Epithelial cell of esophagus (primary cell): ENCODE measurements around the gene FOCAD.

Experiments used
- DNase-seq: peaks from one replicate; pipeline ENCODE4 v3.0.0; 2010; ENCODE audit warnings: low read depth
- H3K4me3 ChIP-seq: 2 replicates; pipeline ENCODE4 v1.5.1; 2011; ENCODE audit warnings: mild to moderate bottlenecking, low read length, control low read depth
- TF ChIP-seq, protein P1 (sequence below): IDR thresholded peaks from 2 replicates; pipeline ENCODE4 v1.5.1; 2011; ENCODE audit warnings: low read depth, mild to moderate bottlenecking, low read length, control low read depth, inconsistent platforms; ENCODE audit not compliant: insufficient read depth; ENCODE audit errors: missing control alignments

FOCAD gene

DNA sequence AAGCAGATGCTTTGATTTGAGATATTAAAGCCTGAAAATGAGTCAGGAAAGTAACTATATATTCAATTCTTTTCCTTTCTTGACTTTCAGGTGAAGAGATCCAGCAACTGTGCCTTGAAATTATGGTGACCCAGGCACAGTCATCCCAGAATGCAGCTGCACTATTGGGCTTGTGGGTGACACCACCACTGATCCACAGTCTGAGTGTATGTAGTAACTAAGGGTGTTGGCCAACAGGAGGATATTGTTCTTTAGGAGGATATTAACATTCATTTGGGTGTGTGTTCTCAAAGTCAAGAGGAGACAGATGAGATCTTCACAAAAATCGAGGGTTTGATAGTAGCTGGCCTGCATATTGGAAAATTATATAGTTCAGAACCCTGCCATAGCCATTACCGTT, 294.2 kb downstream of the FOCAD start:
- DNase-seq, result peak; percentile 1
- TF ChIP-seq, protein P1, sequence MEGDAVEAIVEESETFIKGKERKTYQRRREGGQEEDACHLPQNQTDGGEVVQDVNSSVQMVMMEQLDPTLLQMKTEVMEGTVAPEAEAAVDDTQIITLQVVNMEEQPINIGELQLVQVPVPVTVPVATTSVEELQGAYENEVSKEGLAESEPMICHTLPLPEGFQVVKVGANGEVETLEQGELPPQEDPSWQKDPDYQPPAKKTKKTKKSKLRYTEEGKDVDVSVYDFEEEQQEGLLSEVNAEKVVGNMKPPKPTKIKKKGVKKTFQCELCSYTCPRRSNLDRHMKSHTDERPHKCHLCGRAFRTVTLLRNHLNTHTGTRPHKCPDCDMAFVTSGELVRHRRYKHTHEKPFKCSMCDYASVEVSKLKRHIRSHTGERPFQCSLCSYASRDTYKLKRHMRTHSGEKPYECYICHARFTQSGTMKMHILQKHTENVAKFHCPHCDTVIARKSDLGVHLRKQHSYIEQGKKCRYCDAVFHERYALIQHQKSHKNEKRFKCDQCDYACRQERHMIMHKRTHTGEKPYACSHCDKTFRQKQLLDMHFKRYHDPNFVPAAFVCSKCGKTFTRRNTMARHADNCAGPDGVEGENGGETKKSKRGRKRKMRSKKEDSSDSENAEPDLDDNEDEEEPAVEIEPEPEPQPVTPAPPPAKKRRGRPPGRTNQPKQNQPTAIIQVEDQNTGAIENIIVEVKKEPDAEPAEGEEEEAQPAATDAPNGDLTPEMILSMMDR, result no peak

DNA sequence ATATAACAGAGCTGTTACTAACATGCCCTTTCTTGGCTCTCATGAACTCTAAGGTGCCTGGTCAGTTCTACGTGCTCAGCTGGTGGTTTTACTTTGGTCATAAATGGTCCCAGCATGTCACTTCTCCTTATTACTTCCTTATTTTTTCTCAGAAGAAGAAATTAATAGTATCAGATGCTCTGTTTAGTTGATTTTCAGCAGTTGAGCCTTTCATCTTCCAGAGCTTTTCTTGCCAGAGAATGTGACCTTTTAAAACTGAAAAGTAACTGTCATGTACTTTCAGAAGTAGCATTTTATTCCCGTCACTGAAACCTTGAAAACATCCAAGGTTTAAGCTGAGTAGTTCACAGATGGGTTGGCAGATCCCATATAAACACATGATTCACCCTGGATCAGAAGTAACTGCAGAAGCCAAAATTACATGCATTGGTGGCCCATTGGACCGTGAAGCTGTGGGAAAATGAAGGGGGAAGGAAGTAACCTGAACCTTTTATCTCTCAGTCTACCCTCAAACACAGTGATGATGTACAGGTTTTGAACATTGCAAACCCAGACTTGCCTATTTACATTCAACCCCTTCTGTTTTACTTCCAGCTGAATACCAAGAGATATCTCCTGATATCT, 296.9 kb downstream of the FOCAD start:
- no peak overlapping the region for H3K4me3 ChIP-seq
- TF ChIP-seq, protein P1, result no peak
- peak; percentile 22 for DNase-seq

More for the DNA sequence above, 294.2 kb downstream of the FOCAD start:
- no peak overlapping the region for H3K4me3 ChIP-seq

DNA sequence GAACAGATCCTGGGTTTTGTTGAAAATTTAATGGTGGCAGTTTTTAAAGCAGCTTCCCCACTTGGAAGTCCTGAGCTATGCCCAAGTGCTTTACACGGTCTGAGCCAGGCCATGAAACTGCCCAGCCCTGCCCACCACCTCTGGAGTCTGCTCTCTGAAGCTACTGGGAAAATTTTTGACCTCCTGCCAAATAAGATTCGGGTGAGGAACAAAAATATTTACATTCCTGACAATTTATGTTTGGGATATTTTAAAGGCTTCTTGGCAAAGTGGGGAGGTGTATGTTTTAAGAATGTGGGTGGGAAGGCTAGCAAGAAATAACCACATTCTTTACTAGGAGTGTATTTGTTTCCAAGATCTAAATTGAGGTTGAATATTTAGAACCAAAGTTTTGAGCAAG, 297.4 kb downstream of the FOCAD start:
- TF ChIP-seq, protein P1, result no peak
- DNase-seq, result no peak
- no peak overlapping the region for H3K4me3 ChIP-seq

DNA sequence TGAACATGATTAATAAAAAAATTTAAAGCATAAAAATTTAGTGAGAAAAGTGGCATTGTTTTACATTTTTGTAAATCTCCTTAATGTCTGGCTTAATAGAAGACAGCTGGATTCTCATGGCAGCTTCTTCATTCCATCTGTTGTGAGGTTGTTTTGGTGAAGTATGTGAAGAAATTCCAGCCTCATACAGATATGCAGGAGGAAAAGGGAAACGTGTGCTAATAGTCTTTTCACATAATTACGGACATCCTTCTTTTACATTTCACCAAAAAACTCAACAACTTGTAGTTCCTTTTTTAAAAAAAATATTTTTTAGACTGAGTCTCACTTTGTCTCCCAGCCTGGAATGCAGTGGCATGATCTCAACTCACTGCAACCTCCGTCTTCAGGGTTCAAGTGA, 300.4 kb downstream of the FOCAD start:
- TF ChIP-seq, protein P1, result no peak
- DNase-seq, result no peak
- H3K4me3 ChIP-seq, result no peak overlapping the region

DNA sequence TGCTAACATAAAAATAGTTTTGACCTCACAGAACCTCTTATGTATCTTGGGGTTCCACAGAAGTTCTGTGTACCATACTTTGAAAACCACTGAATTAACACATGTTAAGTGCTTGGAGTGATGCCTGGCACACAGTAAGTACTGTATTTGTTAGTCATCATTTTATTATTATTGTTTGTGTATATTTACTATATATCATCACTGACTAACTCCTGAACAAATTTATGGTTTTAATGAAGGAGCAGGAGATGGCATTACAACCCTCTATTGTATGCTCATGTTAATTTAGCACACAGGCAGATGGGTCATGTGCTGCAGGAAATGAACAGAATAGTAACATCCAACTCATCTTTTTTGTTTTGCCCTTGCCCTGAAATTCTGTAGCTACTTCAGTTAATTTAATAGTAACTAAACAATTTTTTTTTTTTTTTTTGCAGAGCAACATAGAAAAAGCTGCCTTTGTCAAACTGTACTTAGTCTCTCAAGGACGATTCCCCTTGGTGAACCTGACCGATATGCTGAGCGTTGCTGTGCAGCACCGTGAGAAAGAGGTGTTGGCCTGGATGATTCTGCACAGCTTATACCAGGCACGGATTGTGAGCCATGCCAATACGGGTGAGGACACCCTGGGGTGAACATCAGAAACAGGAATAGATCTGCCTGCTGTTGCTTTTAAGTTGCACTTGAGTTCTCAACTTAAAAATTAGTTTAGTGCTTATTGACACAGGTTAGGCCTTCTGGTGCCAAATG, 302.0 kb downstream of the FOCAD start:
- H3K4me3 ChIP-seq, result no peak overlapping the region
- TF ChIP-seq, protein P1, result no peak
- no peak for DNase-seq

DNA sequence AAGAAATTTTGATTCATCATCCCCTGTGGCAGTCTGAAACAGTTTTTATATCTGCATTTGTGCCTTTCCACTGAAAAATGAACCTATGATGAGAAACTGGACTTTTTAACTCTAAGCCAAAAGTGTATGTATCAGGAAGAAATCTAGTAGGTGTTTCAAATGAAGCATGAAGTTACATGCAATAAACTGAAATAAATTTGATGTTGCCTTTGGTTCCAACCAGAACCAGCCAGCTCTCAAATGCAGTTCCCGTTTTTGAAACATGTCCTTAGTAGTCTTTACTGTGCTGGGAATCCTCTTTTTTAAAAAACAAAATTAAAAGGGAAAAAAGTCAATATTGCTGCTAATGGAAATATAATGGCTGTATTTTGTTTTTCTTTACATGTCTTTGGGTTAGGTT, 303.5 kb downstream of the FOCAD start:
- TF ChIP-seq, protein P1, result no peak
- H3K4me3 ChIP-seq, result no peak overlapping the region
- DNase-seq, result no peak
